ENCODE data around the gene USH1G.

DNA sequence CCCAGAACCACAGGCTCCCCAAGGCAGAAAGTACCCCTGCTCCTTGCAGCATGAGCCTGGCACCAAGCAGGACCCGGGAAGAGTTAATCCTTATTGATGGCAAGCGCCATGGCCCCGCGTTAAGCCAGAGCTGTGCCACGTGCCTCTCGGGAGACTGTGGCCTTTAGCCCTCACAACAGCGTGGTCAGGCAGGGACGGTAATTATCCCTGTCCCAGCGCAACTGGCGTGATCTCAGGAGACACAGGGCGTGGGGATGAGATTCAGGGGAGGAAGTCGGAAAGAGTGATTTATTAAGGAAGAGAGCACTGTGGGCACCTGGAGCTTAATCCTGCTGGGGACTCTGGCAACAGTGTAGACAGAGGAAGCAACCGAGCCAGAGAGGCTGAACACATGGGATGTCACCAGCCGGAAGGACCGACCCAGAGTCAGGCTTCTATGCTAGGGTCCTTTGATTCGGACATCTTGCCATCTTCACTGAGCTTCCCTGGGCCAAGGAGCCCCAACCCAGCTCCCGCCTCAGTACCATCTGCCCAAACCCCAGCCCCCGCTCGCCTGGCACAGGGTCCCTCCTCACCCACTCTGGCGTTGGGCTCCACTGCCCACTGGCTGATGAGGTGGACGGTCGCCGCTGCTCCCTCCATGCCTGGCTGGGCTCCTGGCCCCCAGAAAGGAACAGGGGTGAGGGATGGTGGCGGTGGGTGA is 29.5 kb upstream of the USH1G start:
- TF ChIP-seq MYC (CRISPR knock-in tag; IDR thresholded peaks at IDR 0.05; ENCODE audit: borderline replicate concordance) (peak; percentile 37; the same call in 1 of the 2 replicates), MATR3 (CRISPR knock-in tag; IDR thresholded peaks at IDR 0.05) (no peak), GABPA (IDR thresholded peaks at IDR 0.05; ENCODE audit: low read depth, low read length) (no peak), GABPA (CRISPR knock-in tag; IDR thresholded peaks at IDR 0.05; ENCODE audit: low read depth) (no peak), FOXJ3 (CRISPR knock-in tag; IDR thresholded peaks at IDR 0.05; ENCODE audit: borderline replicate concordance) (no peak), POLR2A (IDR thresholded peaks at IDR 0.05; ENCODE audit: insufficient read depth in 1 of 2, low read depth in 2 of 2, low read length in 2 of 2) (no peak), CEBPB (IDR thresholded peaks at IDR 0.05; ENCODE audit: borderline replicate concordance, low read depth, low read length) (no peak), ZNF451 (CRISPR knock-in tag; IDR thresholded peaks at IDR 0.05) (no peak)
- TF ChIP-seq, protein P1, sequence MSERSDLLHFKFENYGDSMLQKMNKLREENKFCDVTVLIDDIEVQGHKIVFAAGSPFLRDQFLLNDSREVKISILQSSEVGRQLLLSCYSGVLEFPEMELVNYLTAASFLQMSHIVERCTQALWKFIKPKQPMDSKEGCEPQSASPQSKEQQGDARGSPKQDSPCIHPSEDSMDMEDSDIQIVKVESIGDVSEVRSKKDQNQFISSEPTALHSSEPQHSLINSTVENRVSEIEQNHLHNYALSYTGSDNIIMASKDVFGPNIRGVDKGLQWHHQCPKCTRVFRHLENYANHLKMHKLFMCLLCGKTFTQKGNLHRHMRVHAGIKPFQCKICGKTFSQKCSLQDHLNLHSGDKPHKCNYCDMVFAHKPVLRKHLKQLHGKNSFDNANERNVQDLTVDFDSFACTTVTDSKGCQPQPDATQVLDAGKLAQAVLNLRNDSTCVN (CRISPR knock-in tag; IDR thresholded peaks at IDR 0.05; ENCODE audit: borderline replicate concordance) = no peak
- TF ChIP-seq, protein P2, sequence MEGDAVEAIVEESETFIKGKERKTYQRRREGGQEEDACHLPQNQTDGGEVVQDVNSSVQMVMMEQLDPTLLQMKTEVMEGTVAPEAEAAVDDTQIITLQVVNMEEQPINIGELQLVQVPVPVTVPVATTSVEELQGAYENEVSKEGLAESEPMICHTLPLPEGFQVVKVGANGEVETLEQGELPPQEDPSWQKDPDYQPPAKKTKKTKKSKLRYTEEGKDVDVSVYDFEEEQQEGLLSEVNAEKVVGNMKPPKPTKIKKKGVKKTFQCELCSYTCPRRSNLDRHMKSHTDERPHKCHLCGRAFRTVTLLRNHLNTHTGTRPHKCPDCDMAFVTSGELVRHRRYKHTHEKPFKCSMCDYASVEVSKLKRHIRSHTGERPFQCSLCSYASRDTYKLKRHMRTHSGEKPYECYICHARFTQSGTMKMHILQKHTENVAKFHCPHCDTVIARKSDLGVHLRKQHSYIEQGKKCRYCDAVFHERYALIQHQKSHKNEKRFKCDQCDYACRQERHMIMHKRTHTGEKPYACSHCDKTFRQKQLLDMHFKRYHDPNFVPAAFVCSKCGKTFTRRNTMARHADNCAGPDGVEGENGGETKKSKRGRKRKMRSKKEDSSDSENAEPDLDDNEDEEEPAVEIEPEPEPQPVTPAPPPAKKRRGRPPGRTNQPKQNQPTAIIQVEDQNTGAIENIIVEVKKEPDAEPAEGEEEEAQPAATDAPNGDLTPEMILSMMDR (CRISPR knock-in tag; IDR thresholded peaks at IDR 0.05) = no peak
- TF ChIP-seq, protein P3, sequence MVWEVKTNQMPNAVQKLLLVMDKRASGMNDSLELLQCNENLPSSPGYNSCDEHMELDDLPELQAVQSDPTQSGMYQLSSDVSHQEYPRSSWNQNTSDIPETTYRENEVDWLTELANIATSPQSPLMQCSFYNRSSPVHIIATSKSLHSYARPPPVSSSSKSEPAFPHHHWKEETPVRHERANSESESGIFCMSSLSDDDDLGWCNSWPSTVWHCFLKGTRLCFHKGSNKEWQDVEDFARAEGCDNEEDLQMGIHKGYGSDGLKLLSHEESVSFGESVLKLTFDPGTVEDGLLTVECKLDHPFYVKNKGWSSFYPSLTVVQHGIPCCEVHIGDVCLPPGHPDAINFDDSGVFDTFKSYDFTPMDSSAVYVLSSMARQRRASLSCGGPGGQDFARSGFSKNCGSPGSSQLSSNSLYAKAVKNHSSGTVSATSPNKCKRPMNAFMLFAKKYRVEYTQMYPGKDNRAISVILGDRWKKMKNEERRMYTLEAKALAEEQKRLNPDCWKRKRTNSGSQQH (CRISPR knock-in tag; IDR thresholded peaks at IDR 0.05; ENCODE audit: low read depth) = no peak
- TF ChIP-seq, protein P4, sequence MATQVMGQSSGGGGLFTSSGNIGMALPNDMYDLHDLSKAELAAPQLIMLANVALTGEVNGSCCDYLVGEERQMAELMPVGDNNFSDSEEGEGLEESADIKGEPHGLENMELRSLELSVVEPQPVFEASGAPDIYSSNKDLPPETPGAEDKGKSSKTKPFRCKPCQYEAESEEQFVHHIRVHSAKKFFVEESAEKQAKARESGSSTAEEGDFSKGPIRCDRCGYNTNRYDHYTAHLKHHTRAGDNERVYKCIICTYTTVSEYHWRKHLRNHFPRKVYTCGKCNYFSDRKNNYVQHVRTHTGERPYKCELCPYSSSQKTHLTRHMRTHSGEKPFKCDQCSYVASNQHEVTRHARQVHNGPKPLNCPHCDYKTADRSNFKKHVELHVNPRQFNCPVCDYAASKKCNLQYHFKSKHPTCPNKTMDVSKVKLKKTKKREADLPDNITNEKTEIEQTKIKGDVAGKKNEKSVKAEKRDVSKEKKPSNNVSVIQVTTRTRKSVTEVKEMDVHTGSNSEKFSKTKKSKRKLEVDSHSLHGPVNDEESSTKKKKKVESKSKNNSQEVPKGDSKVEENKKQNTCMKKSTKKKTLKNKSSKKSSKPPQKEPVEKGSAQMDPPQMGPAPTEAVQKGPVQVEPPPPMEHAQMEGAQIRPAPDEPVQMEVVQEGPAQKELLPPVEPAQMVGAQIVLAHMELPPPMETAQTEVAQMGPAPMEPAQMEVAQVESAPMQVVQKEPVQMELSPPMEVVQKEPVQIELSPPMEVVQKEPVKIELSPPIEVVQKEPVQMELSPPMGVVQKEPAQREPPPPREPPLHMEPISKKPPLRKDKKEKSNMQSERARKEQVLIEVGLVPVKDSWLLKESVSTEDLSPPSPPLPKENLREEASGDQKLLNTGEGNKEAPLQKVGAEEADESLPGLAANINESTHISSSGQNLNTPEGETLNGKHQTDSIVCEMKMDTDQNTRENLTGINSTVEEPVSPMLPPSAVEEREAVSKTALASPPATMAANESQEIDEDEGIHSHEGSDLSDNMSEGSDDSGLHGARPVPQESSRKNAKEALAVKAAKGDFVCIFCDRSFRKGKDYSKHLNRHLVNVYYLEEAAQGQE (IDR thresholded peaks at IDR 0.05; ENCODE audit: borderline replicate concordance in 1 of 2, low read depth in 1 of 2, low read length in 2 of 2) = no peak
- TF ChIP-seq, protein P5, sequence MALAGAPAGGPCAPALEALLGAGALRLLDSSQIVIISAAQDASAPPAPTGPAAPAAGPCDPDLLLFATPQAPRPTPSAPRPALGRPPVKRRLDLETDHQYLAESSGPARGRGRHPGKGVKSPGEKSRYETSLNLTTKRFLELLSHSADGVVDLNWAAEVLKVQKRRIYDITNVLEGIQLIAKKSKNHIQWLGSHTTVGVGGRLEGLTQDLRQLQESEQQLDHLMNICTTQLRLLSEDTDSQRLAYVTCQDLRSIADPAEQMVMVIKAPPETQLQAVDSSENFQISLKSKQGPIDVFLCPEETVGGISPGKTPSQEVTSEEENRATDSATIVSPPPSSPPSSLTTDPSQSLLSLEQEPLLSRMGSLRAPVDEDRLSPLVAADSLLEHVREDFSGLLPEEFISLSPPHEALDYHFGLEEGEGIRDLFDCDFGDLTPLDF (CRISPR knock-in tag; IDR thresholded peaks at IDR 0.05) = no peak

All from HepG2 (cell line).